Measurements from ENCODE around the gene SMAD7. TPM values are rescaled to one million over a fixed set of nuclear protein-coding genes. Genes with fewer than 3 reads are reported as not detected.

The SMAD7 gene
- total and polyA plus RNA-seq, 9 donors: 10.7 to 36.5 (median 13.7) TPM

GRCh38 chr18:48882379-48882778, 68.4 kb downstream of the SMAD7 start:
- H3K4me3 ChIP-seq: no peak overlapping the region
- no peaks in the 10 kb centered on the region for H3K36me3 ChIP-seq
- DNase-seq: no peak
- TF ChIP-seq CTCF (IDR thresholded peaks at IDR 0.05) (no peak), EP300 (IDR thresholded peaks at IDR 0.05) (no peak), POLR2A (IDR thresholded peaks at IDR 0.05) (no peak)
- intact Hi-C loops (cut with DNase I): no loop called here
- 93% methylated on average over 4 of the region's 4 CpGs for WGBS, 3 donors
- no peaks in the 10 kb centered on the region for H3K27me3 ChIP-seq
- no peaks in the 10 kb centered on the region for H3K4me1 ChIP-seq (ENCODE audit: insufficient read depth)
- H3K27ac ChIP-seq: no peak overlapping the region
- no peaks in the 10 kb centered on the region for H3K9me3 ChIP-seq

- intact Hi-C loops (cut with DNase I): no loop called here
- 95 to 100% (median 98%) methylated on average over 1 of the region's 1 CpG for WGBS, 3 donors
- no peak for TF ChIP-seq EP300 (IDR thresholded peaks at IDR 0.05)
- Histone ChIP-seq H3K36me3 (no peaks in the 10 kb centered on the region), H3K4me3 (no peak overlapping the region), H3K27me3 (no peaks in the 10 kb centered on the region), H3K4me1 (ENCODE audit: insufficient read depth) (no peaks in the 10 kb centered on the region), H3K9me3 (no peaks in the 10 kb centered on the region), H3K27ac (no peak overlapping the region)
- no peak for DNase-seq
These were observed 69.8 kb downstream of the SMAD7 start for GRCh38 chr18:48880931-48881330.

GRCh38 chr18:48879008-48879431, 71.7 kb downstream of the SMAD7 start:
- intact Hi-C loops (cut with DNase I): no loop called here
- Histone ChIP-seq H3K9me3 (no peaks in the 10 kb centered on the region), H3K4me3 (no peak overlapping the region), H3K4me1 (ENCODE audit: insufficient read depth) (no peaks in the 10 kb centered on the region), H3K27me3 (no peaks in the 10 kb centered on the region), H3K36me3 (no peaks in the 10 kb centered on the region), H3K27ac (no peak overlapping the region)
- no peak for TF ChIP-seq CTCF (IDR thresholded peaks at IDR 0.05)
- TF ChIP-seq EP300 (IDR thresholded peaks at IDR 0.05): no peak
- no peak for TF ChIP-seq POLR2A (IDR thresholded peaks at IDR 0.05)
- DNase-seq: peak in 2 of 5 donors; percentile 9 to 20
- WGBS, 3 donors: 86 to 92% (median 86%) methylated on average over 15 of the region's 15 CpGs

- no peaks in the 10 kb centered on the region for H3K36me3 ChIP-seq
- H3K4me1 ChIP-seq (ENCODE audit: insufficient read depth): no peaks in the 10 kb centered on the region
- H3K27ac ChIP-seq: no peak overlapping the region
- H3K4me3 ChIP-seq: no peak overlapping the region
- TF ChIP-seq POLR2A (IDR thresholded peaks at IDR 0.05): no peak
- no peak for TF ChIP-seq EP300 (IDR thresholded peaks at IDR 0.05)
- no peak for TF ChIP-seq CTCF (IDR thresholded peaks at IDR 0.05)
- 72 to 80% (median 73%) methylated on average over 12 of the region's 12 CpGs for WGBS, 3 donors
- no peaks in the 10 kb centered on the region for H3K27me3 ChIP-seq
- intact Hi-C loops (cut with DNase I): no loop called here
- peak in 2 of 5 donors; percentile 10 to 21 for DNase-seq
- no peaks in the 10 kb centered on the region for H3K9me3 ChIP-seq
These were observed 72.3 kb downstream of the SMAD7 start for GRCh38 chr18:48878471-48878870.

- intact Hi-C loops (cut with DNase I): no loop called here
- WGBS, 3 donors: 75 to 81% (median 79%) methylated on average over 3 of the region's 3 CpGs
- no peak overlapping the region for H3K27ac ChIP-seq
- no peaks in the 10 kb centered on the region for H3K36me3 ChIP-seq
- no peaks in the 10 kb centered on the region for H3K4me1 ChIP-seq (ENCODE audit: insufficient read depth)
- DNase-seq: peak in 1 of 5 donors; percentile 6
- H3K4me3 ChIP-seq: no peak overlapping the region
- H3K9me3 ChIP-seq: no peaks in the 10 kb centered on the region
- no peaks in the 10 kb centered on the region for H3K27me3 ChIP-seq
- TF ChIP-seq CTCF (IDR thresholded peaks at IDR 0.05) (no peak), EP300 (IDR thresholded peaks at IDR 0.05) (no peak), POLR2A (IDR thresholded peaks at IDR 0.05) (no peak)
These were observed 72.8 kb downstream of the SMAD7 start for GRCh38 chr18:48877941-48878340.

Measured in ovary (tissue), 9 donors.